Lower leg skin (tissue), 3 donors: Measurements from ENCODE around the gene PPP2R5C.

Experiments
- POLR2A ChIP-seq, 2 donors: fragments of 450-650 bp; IDR thresholded peaks; one replicate each; pipeline ENCODE4 v1.6.1; 2016 to 2017; ENCODE audit warnings: antibody characterized with exemption in 2 of 2, mild to moderate bottlenecking in 1 of 2, moderate library complexity in 1 of 2
- TF ChIP-seq, protein P1 (sequence below), 3 donors: fragments of 450-650 bp; IDR thresholded peaks; one replicate each; pipeline ENCODE4 v1.5.1; 2016; ENCODE audit warnings: antibody characterized with exemption in 3 of 3, mild to moderate bottlenecking in 3 of 3, moderate library complexity in 2 of 3

DNA sequence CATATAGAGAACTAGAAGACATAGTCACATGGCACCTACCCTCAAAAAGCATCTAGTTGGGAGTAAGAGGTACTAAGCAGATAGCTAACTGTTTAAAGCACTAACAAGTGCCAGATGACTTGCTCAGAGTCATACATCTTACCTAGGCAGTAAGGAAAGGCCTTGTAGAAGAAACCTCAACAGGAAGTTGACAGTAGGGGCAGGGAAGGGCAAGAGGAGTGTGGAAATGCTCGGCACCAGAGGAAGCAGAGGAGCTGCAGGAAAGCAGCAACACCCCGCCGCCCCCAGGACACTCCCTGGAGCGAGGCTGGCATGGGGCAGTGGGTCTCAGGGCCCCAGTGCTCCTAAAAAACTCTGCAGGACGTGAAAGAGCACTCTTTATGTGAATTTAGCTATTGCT lies 92.9 kb downstream of the PPP2R5C start:
- TF ChIP-seq, protein P1, sequence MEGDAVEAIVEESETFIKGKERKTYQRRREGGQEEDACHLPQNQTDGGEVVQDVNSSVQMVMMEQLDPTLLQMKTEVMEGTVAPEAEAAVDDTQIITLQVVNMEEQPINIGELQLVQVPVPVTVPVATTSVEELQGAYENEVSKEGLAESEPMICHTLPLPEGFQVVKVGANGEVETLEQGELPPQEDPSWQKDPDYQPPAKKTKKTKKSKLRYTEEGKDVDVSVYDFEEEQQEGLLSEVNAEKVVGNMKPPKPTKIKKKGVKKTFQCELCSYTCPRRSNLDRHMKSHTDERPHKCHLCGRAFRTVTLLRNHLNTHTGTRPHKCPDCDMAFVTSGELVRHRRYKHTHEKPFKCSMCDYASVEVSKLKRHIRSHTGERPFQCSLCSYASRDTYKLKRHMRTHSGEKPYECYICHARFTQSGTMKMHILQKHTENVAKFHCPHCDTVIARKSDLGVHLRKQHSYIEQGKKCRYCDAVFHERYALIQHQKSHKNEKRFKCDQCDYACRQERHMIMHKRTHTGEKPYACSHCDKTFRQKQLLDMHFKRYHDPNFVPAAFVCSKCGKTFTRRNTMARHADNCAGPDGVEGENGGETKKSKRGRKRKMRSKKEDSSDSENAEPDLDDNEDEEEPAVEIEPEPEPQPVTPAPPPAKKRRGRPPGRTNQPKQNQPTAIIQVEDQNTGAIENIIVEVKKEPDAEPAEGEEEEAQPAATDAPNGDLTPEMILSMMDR (IDR thresholded peaks at IDR 0.05) = no peak
- TF ChIP-seq POLR2A (IDR thresholded peaks at IDR 0.05) = no peak
